Muscle of arm (tissue), 14 donors: ENCODE data around the gene CEP131. TPM values are rescaled to one million over a fixed set of nuclear protein-coding genes. Genes with fewer than 3 reads are reported as not detected.
A peak's percentile ranks its signal among the peaks of the same experiment; 100 is the strongest.

Source experiments
- DNase-seq: peaks from one replicate; pipeline ENCODE4 v3.0.0-alpha.2; 2013
- long read RNA-seq, 11 donors: transcript quantifications; one replicate each; lab custom pipeline, GENCODE V29; 2026
- polyA plus RNA-seq, 12 donors: library from polyadenylated mRNA; unstranded; fragments of 120-200 nt; gene quantifications; one replicate each; pipeline ENCODE4 v1.2.1, GENCODE V29; 2013; ENCODE audit not compliant: insufficient read length in 12 of 12

CEP131 gene
- 10 to 100 TPM in 1 of 12 donors, 1 to 10 TPM in 10, not detected in 1; 4.7 to 15.4 (median 8.1) TPM for polyA plus RNA-seq
- long read RNA-seq, donor 1, result 0 reads
- long read RNA-seq, donor 2, result 0 reads
- long read RNA-seq, donor 3, result 0 reads
- long read RNA-seq, donor 4, result 0 reads
- long read RNA-seq, donor 5, partial matches to known transcripts, result 0 of 1 reads
- long read RNA-seq, donor 5, other reads (novel, unspliced or antisense), result 0 of 1 reads
- long read RNA-seq, donor 6, result 0 reads
- long read RNA-seq, donor 7, result 0 reads
- long read RNA-seq, donor 8, partial matches to known transcripts, result 0 of 1 reads
- long read RNA-seq, donor 8, other reads (novel, unspliced or antisense), result 0 of 1 reads
- long read RNA-seq, donor 9, result 0 reads
- long read RNA-seq, donor 10, result 0 reads
- long read RNA-seq, donor 11, result 0 reads

DNA sequence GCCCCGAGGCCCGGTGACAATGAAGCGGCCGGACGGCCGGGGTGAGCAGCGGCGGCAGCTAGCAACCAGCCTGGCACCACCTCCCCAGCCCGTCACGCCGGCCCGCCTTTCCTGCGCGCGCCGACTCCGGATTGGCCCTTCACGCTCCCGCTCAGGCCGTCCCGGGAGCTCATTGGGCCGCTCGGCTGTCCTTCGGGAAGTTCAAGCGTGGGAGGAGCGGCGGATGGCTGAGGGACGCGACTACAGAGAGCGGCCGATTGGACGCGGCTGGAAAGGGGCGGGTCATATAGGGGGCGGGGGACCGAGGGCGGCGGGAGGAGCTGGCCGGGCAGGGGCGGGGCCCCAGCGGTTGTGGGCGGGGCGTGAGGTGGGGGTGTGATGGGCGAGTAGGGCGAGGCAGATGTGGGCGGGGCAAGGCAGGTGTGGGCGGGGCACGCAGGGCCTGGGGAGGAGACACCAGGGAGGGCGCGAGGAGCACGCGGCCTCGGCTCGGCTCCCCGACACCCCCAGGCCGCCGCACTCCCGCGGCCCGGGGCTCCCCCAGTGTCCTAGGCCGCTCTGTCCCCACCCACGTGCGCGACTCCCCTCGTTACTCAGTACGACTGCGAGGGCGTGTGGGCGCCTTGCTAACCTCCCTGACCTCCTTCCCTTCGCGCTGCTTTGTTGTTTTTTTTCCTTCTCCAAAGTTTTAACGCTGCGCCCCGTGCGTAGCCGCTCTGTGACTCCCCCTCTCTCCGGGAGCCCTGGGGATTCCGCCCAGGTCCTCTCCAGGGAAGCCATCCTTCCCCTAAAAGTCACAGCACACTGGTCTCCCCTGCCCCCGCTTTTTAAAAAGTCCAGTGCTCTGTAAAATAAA lies at the start of gene CEP131:
CEP131 (minus strand) TSS at position 60 of the 856 bp plus-strand sequence. CDS start 2,909 bp downstream, outside the sequence.
- DNase-seq, result peak; percentile 97

DNA sequence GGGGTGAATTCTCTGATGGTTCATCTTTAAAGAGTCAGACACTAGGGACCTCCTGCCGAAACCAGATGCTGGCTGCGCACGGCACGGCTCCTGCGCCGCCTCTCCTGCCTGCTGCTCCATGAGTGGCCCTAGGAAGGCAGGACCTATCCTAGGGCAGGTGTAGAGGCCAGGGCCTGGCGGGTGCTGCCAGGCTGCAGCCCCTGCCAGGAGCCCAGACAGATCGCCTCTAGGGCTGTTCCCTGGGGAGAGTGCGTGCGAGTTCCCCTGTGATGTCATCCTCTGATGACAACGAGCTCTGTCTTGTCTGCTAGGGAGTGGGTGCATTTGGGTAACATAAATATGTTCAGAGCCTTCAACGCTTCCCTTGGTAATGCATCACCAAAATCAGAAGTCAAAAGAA lies 48.5 kb upstream of the CEP131 start:
- no peak for DNase-seq

DNA sequence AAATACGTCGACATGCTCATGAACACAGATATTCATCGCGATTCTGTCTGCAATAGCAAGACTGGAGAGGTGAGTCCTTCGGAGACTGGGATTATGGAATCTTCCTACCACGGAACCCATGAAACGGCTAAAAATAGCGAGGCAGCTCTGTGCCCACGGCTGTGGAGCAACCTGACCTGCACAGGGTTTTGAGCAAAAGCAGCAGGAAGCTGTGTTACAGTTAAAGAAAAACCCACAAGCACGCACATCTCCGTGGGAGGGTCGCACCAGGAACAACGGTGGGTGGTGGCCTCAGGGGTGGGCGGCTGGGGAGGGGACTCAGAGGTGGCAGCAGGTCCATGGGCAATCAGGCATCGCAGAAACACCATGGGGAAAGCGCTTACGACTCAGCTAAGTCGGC lies 47.5 kb upstream of the CEP131 start:
- no peak for DNase-seq

DNA sequence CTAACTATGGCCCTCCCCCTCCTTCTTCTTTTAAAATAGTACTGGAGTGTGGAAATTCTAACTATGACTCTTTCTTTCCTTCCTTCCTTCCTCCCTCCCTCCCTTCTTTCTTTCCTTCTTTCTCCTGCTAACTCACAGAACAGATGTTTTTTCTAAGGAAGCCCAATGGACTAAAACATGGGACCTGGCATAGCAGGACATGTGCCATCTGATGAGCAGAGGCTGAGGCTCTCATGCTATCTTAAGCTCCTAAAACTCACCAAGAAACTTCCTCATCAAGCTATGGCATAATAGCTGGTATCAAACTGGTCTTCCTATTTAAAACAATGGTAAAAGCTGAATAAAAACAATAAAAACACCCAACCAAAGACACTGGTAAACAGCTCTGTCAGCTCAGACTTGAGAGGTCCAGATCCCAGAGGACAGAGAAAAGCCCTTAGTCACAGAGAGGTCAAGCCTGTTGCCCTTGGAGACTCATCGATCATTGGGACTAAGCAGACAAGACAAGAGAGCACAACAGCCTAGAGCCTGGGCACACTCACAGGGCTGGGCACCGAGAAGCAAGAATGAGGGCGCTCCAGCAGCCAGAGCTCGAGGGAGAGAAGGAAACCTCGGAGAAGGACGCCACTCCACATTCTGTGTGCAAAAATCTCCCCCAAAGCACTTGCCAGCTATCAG lies 44.8 kb upstream of the CEP131 start:
- DNase-seq, result no peak

DNA sequence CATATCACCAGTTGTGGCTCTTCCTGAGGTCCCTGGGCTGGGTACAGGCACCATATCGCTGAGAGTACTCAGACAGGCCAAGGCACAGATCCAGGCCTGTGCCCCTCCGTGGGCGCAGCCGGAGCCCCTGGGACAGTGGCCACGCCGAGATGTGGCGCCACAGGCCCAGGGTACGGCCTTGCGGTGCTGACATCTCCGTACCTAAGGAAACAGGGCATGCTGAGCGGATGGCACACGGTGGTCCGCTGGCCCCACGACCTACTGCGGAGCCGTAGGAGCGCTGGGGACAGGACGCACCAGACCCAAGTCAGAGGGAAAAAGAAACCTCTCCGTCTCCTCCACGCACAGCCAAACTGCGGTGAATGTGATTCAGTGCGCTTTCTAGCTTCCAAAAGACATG lies 42.8 kb upstream of the CEP131 start:
- DNase-seq, result no peak

DNA sequence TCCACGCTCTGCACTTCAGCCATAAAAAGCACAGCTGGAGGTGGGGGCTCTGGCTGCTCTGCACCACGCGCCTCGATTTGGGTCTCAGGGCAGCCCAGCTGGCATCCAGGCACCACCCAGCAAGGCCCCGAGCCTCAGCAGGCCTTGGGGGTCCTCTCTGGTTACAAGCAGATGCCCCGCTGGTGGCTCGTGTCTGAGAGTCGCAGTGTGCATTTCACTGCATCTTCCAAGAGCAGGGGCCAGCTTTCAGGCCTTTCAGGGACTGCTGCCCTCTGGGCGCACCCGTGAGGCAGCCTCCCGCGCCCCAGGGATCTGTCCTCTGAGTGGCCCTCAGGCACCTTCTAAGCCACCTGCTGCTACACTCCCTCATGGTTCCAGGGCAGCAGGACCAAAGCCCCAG lies 41.9 kb upstream of the CEP131 start:
- DNase-seq, result no peak

DNA sequence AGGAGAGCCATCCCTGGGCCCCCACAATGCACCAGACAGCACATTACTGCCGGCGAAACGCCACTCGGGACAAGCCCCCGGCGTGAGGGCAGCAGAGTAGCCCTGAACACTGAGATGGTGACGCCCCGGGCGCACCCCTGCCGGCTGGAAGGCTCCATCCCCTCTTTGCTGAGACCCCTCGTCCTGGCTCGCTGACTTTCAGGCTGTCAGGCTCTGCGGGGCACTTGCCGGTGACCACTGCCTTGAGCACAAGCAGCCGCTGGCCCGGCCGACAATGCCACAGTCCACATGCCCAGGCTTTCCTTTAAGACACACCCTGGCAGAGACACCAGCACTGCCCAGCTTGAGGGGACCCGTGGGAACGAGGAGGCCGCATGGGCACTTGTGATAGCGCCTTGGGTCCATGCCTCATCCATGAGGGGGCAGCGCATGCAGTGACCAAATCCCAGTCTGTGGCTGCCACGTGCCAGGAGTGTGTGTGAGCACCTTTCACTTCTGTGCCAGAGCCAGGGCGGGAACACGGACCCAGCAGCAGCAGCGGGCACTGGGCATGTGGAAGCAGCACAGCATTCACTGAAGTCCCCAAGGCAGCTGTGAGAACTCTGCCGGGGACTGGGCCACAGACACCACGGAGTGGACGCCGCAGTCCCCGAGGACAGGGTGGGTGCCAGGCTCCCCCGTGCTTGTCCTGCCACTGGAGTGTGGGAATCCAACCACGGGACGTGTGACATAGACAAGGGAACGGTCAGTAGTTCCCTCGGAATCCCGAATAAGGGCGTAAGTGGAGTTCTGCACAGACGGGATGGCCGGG lies 40.8 kb upstream of the CEP131 start:
- DNase-seq, result no peak

DNA sequence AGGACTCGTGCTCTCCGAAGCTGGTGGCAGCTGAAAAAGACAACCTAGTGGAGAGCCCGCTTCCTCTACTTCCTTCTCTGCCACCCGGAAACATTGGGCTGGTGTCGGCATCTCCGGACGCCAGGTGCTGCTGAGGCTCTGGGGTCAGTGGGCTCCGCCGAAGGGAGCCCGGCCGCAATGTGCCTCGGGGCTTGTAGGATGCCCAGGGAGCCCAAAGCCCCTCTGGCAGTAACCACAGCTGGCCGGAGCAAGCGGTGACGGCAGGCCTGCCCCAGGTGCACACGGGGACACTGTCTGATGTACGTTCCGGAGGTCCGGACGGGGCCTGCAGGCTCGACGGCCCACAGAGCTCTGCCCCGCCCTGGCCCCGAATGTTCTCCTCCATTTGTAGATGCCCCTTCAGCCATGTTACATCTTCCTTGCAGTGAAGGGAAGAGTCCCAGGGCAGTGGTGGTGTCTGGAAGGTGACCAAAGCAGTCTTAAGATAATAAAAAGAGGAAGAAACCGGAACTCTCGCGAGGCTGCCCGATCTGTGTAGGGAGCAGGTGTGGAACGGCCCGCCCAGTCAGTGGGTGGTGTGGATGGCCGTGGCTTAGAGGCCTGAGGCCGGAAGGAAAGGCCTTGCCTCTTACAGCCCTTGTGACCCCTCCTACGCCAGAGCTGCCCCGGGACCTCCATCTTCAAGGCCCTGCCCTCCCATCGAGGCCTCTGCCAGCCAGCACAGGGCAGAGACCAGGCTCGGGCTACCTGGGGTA lies 39.0 kb upstream of the CEP131 start:
- no peak for DNase-seq

DNA sequence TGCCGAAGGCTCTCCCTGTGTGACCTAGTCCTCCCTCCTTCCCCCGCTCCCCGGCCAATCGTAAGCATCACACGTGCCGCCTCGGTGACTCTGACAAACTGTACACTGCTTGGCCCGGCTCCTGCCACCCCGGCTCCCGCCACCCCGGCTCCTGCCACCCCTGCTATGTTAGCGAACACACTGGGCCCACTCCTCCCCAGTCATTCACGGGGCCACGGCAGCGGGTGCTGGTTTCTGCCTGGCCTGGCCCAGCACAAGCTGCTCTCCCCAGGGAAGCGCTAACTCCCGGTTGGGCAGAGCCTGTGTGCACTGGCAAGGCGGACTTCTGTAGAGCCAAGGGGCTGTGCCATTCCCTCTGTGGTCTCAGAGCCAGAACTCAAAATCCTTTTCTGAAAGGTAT lies 38.3 kb upstream of the CEP131 start:
- no peak for DNase-seq

DNA sequence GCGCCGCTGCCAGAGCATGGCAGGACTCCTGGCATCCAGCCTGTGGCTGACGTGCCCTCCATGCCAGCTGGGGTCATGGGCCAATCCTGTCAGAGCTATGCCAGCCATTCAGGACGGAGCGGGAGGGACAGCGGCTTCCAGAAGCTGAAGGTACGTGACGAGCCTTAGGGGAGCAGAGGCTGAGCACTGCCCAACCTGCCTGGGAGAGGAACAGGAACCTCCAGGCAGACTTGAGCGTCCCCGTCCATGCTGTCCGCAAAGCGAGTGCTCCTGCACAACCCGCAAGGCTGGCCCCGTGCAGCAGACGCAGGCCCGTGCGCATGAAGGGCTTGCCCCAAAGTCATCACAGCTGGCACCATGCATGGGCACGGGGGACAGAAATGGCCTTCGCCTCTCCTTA lies 37.9 kb upstream of the CEP131 start:
- DNase-seq, result no peak

DNA sequence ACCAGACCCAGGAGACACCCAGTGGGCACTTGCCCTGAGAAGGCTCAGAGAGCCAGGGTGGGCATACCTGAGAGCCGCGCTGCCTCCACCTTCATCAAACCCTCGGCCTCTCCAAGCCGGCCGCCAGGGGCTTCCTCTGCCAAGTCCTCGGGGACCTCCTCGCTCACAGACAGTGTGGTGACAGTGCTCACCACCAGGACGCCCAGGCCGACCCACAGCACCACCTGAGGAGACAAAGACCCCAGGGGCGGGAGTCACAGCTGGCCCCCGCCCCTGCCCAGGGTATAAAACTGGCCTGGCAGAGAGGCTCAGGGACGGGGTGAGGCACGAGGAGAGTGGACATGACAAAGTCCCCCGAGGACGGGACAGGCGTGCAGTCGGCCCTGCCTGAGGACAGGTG lies 37.4 kb upstream of the CEP131 start:
- DNase-seq, result no peak

DNA sequence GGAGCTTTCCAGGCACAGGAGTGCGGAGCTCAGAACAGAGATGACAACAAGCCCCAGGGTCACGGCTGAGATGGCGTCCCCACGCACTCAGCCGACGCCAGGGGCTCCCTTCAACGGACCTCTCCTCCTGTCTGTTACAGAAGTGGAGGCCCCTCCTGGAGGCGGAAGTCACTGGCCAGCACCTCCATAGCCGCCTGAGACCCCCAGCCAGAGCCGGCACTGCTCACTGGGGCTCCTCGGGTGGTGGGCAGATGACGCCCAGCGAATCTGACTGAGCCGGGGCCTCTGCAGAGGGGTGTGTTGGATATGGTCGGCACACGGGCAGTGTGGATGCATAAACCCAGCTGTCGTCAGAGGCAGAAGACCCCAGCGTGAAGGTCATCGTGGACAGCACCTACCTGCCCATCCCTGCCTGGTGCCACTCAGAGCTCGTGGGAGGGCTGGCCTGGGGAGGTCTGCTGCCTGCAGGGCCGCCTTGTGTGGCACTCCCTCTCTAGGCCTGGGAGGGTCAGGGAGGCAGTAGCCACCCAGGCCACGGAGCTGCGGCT lies 36.4 kb upstream of the CEP131 start:
- no peak for DNase-seq

DNA sequence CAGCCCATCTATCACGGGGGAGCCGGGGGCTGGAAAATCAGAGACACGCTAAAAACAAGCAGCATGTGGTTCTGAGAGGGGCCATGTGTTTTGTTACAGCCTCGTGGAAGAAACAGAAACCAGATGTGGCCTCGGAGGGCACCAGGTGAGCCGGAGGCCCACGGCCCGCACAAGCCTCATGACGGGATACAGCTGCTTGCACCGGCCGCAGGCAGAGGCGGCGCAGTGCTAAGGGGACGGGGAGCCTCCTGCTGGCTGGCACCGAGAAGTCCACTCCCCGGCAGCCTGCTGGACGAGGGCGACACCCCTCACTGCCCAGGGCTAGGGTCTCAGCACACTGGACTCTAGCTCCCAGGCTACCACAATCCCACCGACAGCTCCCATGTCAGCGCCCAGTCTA lies 35.5 kb upstream of the CEP131 start:
- DNase-seq, result no peak

DNA sequence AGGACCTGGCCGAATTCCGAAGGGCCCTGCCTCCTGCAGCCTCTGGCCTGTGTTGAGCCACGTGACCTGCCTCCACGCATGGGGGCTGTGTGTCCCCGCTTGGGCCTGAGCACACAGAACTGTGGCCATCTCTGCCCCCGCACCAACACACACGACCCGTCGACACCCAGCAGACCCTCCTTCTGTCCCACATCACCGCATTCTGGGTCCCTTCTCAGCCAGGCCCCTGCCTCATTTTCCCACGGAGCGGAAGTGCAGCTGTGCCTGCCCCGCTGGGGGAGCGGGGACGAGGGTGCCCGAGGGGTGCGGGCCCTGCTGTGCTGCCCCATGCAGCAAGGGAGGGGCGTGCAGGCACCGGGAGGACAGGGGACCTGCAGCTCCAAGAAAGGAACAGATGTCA lies 34.8 kb upstream of the CEP131 start:
- DNase-seq, result no peak

DNA sequence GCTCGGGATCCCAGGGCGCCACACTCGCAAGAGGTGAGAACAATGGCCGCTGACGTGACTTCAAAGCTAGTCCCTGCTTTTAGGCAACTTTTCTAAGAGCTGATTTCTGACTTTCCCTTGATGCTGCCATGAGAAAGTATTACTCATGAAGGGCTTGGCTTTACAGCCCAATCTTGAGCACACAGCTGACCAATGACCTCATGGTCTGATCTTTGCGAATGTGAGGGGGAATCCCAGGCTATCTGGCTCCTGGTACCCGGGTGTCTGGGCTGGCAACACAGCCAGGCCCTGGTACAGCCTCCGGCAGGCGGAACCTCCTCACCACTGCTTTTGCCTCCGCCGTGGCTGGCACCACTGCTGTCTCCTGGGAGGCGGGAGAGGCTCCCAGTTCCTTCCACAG lies 33.9 kb upstream of the CEP131 start:
- no peak for DNase-seq

DNA sequence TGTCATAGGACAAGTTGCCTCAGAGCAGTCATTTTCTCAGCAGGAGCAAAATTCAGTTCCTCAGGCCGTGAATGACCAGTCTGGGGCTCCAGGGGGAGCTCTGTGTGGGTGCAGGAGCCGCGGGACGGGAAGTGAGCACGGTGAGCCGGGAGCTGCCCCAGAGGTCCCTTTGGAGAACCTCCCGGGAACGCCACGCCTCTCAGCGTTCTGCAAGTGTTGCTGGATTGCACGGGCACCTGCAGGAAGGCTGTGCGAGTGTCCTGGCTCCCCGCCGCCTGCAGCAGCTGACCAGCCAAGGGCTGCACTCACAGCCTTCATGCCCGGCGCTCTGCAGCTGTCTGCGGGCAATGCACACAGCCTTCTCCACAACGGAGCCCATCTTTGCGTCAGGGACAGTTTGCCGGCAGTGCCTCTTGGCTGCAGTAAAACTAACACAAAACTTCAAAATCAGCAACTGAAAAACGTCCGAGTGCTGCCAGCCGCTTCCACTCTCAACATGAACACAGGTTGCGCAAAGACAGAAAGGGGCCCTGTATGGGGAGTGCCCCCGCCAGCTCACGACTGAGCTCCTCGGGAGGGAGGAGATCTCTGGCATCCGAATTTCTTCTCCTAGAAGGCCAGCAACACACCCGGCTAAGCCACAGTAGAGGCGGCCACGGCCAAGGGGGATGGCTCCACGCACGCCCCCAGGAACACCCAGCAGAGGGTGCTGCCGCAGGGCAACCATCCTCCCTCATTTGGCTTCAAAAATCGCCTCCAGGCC lies 32.4 kb upstream of the CEP131 start:
- peak; percentile 67 for DNase-seq

DNA sequence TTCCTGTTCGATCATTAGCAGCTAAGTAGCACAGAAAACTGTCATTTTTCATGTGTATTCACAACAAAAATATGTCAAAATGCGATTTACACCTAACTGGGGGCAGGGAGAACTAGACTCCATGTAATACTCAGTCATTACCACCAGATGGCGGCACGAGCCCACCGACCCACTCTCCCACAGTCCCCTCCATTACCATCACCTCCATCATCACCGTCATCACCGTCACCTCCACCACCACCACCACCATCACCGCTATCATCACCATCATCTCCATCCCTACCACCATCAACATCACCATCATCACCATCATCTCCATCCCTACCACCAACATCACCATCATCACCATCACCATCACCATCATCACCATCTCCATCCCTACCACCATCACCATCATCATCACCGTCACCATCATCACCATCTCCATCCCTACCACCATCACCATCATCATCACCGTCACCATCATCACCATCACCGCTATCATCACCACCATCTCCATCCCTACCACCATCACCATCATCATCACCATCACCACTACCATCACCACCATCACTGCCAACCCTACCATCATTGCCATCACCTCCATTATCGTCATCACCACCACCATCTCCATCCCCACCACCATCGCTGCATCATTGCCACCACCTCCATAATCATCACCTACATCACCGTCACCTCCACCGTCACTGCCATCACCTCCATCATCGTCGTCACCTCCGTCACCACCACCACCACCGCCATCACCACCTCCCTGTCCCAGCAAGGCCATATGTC lies 30.8 kb upstream of the CEP131 start:
- DNase-seq, result peak; percentile 66

DNA sequence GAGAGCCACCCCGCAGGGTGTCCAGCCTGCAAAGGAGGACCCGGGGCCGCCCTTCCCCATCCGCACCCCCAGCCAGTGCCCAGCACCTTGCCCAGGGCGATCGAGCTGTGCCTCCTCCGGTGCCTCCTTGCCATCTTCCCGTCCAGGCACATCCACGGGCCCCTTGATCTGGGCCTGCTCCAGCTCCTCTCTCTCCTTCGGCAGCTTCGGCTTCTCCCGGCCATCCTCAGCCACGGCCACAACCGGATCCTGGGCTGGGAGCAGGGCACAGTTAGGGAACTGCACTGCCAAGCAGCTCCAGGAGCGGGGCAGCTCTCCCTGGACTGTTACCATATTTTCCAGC lies 30.2 kb upstream of the CEP131 start:
- no peak for DNase-seq
